K562 (cell line): ENCODE measurements around the gene TENM4. TPM values are rescaled to one million over a fixed set of nuclear protein-coding genes. Genes with fewer than 3 reads are reported as not detected.
A peak's percentile ranks its signal among the peaks of the same experiment; 100 is the strongest.

Source experiments
- ATAC-seq: fragments of 200-7000 bp; cut with Tn5 transposase; 3 replicates; pipeline ENCODE4 v1.9.1; 2020; ENCODE audit warnings: moderate library complexity
- BruUV-seq: library from RNA; stranded (reverse); fragments of 400-500 nt; replicated peaks from 2 replicates; lab custom pipeline; 2021; lab: Mats Ljungman, UMichigan
- CTCF ChIA-PET: fragments of 300-600 bp; formaldehyde crosslinking; extraction: SDS; loops from one replicate; lab custom pipeline; 2021; ENCODE audit warnings: low intra/inter-chr PET ratio; lab: Yijun Ruan, JAX
- POLR2A ChIA-PET: fragments of 300-600, 350-650 bp; sonication (Branson Sonifier 250); formaldehyde crosslinking; extraction: SDS; loops from one replicate; lab custom pipeline; 2021; ENCODE audit warnings: antibody characterized with exemption, inconsistent platforms; lab: Yijun Ruan, JAX
- DNase-seq, 4 experiments: peaks; one replicate each; pipeline versions ENCODE4 v3.0.0 to v3.0.0-alpha.2; 2011 to 2018; ENCODE audit warnings: low spot score in 3 of 4, mixed read lengths in 3 of 4; ENCODE audit errors: extremely low read depth in 1 of 4
- FAIRE-seq: peaks from 2 replicates; lab custom pipeline; 2011; peaks lifted over from hg19 to GRCh38; lab: Jason Lieb, UNC
- H2AFZ ChIP-seq: 2 replicates; pipeline ENCODE4 v1.6.0; 2011; ENCODE audit warnings: low read depth, low read length, control low read depth, inconsistent platforms
- H3K27ac ChIP-seq: fragments of 200-600 bp; 3 replicates; pipeline ENCODE4 v1.8.0; 2011; ENCODE audit warnings: low read depth, mild to moderate bottlenecking, control low read depth, inconsistent platforms, low read length, moderate library complexity, mixed read lengths; ENCODE audit errors: extremely low read depth
- H3K27me3 ChIP-seq, 2 experiments: fragments of 300-600 bp in 1 of 2; 2 replicates in 1 of 2; 3 replicates in 1 of 2; pipeline versions ENCODE4 v1.6.0 to v1.8.0; 2011; ENCODE audit warnings: inconsistent platforms in 2 of 2, low read length in 2 of 2, mild to moderate bottlenecking in 1 of 2, mixed read lengths in 1 of 2, moderate library complexity in 1 of 2; ENCODE audit not compliant: control insufficient read depth in 2 of 2, insufficient read depth in 2 of 2
- H3K36me3 ChIP-seq: fragments of 300-600 bp; 3 replicates; pipeline ENCODE4 v1.8.0; 2011; ENCODE audit warnings: mild to moderate bottlenecking, low read length, inconsistent platforms; ENCODE audit not compliant: control insufficient read depth, insufficient read depth
- H3K4me1 ChIP-seq, 2 experiments: fragments of 200-600 bp in 1 of 2; replicated peaks in 1 of 2; 2 replicates in 1 of 2; 3 replicates in 1 of 2; pipeline versions ENCODE4 v1.5.1 to v1.8.0; 2011; ENCODE audit warnings: inconsistent platforms in 2 of 2, low read length in 2 of 2, mild to moderate bottlenecking in 1 of 2, mixed read lengths in 1 of 2, moderate library complexity in 1 of 2; ENCODE audit not compliant: control insufficient read depth in 2 of 2, insufficient read depth in 2 of 2
- H3K4me2 ChIP-seq: 2 replicates; pipeline ENCODE4 v1.6.1; 2011; ENCODE audit warnings: low read length, control low read depth, inconsistent platforms, mixed read lengths; ENCODE audit not compliant: insufficient read depth
- H3K4me3 ChIP-seq: fragments of 200-600 bp; sonication (generic), shearing (Covaris generic); 2 replicates; pipeline ENCODE4 v1.5.1; 2016; ENCODE audit warnings: control low read depth, inconsistent platforms
- H3K79me2 ChIP-seq: fragments of 200-600 bp; 3 replicates; pipeline ENCODE4 v1.8.0; 2011; ENCODE audit warnings: low read length, inconsistent platforms; ENCODE audit not compliant: control insufficient read depth, insufficient read depth
- H3K9ac ChIP-seq, 2 experiments: 2 replicates each; pipeline versions ENCODE4 v1.6.0 to v1.6.1; 2011; ENCODE audit warnings: low read depth in 2 of 2, low read length in 2 of 2, control low read depth in 1 of 2, inconsistent platforms in 1 of 2, mild to moderate bottlenecking in 1 of 2, mixed read lengths in 1 of 2; ENCODE audit not compliant: insufficient read depth in 1 of 2
- H3K9me1 ChIP-seq: one replicate; pipeline ENCODE4 v1.6.0; 2011; ENCODE audit warnings: inconsistent platforms, mild to moderate bottlenecking, low read length, moderate library complexity; ENCODE audit not compliant: control insufficient read depth, insufficient read depth
- H3K9me3 ChIP-seq: replicated peaks from 2 replicates; pipeline ENCODE4 v1.5.1; 2011; ENCODE audit warnings: low read depth, low read length, inconsistent platforms; ENCODE audit not compliant: control insufficient read depth, insufficient read depth
- H4K20me1 ChIP-seq: replicated peaks from 2 replicates; pipeline ENCODE4 v1.6.1; 2011; ENCODE audit warnings: low read length, inconsistent platforms, mixed read lengths; ENCODE audit not compliant: control insufficient read depth, insufficient read depth
- BHLHE40 ChIP-seq: IDR thresholded peaks from 2 replicates; pipeline ENCODE4 v1.6.1; 2011; ENCODE audit warnings: low read length, improper control_type of control experiment
- CBX1 ChIP-seq: sonication (generic); IDR thresholded peaks from 2 replicates; pipeline ENCODE4 v1.6.1; 2016; ENCODE audit warnings: antibody characterized with exemption, low read depth, mild to moderate bottlenecking
- CTCF ChIP-seq, 3 experiments: IDR thresholded peaks in 2 of 3; conservative IDR thresholded peaks in 1 of 3; 2 replicates each; pipeline ENCODE4 v1.5.1; 2011 to 2012; ENCODE audit warnings: low read length in 3 of 3, mild to moderate bottlenecking in 3 of 3, control low read depth in 2 of 3, improper control_type of control experiment in 1 of 3, inconsistent platforms in 1 of 3, low read depth in 1 of 3, mixed read lengths in 1 of 3, moderate library complexity in 1 of 3; ENCODE audit not compliant: insufficient read depth in 2 of 3
- KDM5B ChIP-seq: fragments of 200-600 bp; sonication (generic); IDR thresholded peaks from 2 replicates; pipeline ENCODE4 v1.6.1; 2012; ENCODE audit warnings: low read depth, mild to moderate bottlenecking, moderate library complexity, low read length, control low read depth, inconsistent platforms; ENCODE audit not compliant: insufficient replicate concordance
- MBD2 ChIP-seq: sonication (generic); IDR thresholded peaks from 2 replicates; pipeline ENCODE4 v1.6.1; 2016; ENCODE audit warnings: low read depth, borderline replicate concordance
- RAD21 ChIP-seq, 2 experiments: fragments of 250-450 bp in 1 of 2; fragments of 450-650 bp in 1 of 2; sonication (Bioruptor Pico) in 1 of 2; formaldehyde crosslinking in 1 of 2; IDR thresholded peaks in 1 of 2; conservative IDR thresholded peaks in 1 of 2; 2 replicates each; pipeline versions ENCODE4 v1.4.0 to v1.8.0; 2020 to 2022; ENCODE audit warnings: mild to moderate bottlenecking in 2 of 2, moderate library complexity in 1 of 2
- SOX6 ChIP-seq: fragments of 450-650 bp; IDR thresholded peaks from 2 replicates; pipeline ENCODE4 v1.6.1; 2014; ENCODE audit warnings: mild to moderate bottlenecking
- ZFP1 ChIP-seq: fragments of 450-650 bp; formaldehyde crosslinking; IDR thresholded peaks from 2 replicates; pipeline ENCODE4 v1.4.0; 2020; ENCODE audit warnings: mild to moderate bottlenecking, mixed read lengths
- ZNF318 ChIP-seq, 2 experiments: fragments of 450-650 bp; IDR thresholded peaks; 2 replicates each; pipeline ENCODE4 v1.6.1; 2016; ENCODE audit warnings: mild to moderate bottlenecking in 2 of 2, borderline replicate concordance in 1 of 2, low read depth in 1 of 2, moderate library complexity in 1 of 2
- WGBS: fragments of 100-300 bp; shearing (Covaris generic); methylation state at CpG from one replicate; pipeline ENCODE4 v1.1.6; 2016; ENCODE audit warnings: low coverage, mixed read lengths; ENCODE audit not compliant: insufficient coverage; ENCODE audit errors: missing lambda C conversion rate; 5-methylcytosine and 5-hydroxymethylcytosine counted together
- in situ Hi-C: fragments of 300-500 bp; cut with MboI; formaldehyde crosslinking; loops from 4 replicates; pipeline ENCODE4 v1.15.0; 2018; ENCODE audit warnings: inconsistent platforms, mixed read lengths
- intact Hi-C: fragments of 100-400 bp; cut with micrococcal nuclease; formaldehyde crosslinking; loops from 2 replicates; pipeline ENCODE4 v1.14.2; 2022
- polyA plus RNA-seq, 8 experiments: library from polyadenylated mRNA; depleted of rRNA in 4 of 8; stranded (reverse) in 5 of 8; unstranded in 3 of 8; fragments of >200 nt; fragmentation: Nextera tagmentation in 2 of 8; fragmentation: Illumina TruSeq in 1 of 8; extraction: Ambion mirVana in 2 of 8; extraction: Trizol in 1 of 8; gene quantifications; 2 replicates each; pipeline versions ENCODE4 v1.2.1 to v1.2.3, GENCODE V29; 2011 to 2014; ENCODE audit warnings: inconsistent platforms in 1 of 8, missing spikeins in 1 of 8
- total RNA-seq, 7 experiments: library from RNA; depleted of rRNA in 6 of 7; stranded (reverse); fragments of >200 nt in 6 of 7; fragmentation: Illumina TruSeq in 2 of 7; extraction: Trizol in 2 of 7; gene quantifications; 2 replicates each; pipeline versions ENCODE4 v1.2.1 to v1.2.3, GENCODE V29; 2011 to 2021; ENCODE audit warnings: low replicate concordance in 1 of 7

TENM4 gene
- total and polyA plus RNA-seq, 9 of the 15 experiments (the other 6 are each of a cell fraction or from before 2014, with no cell fraction given): 0.16 TPM; not detected in 8

- TF ChIP-seq CBX1: no peak
Observed at GRCh38 chr11:78905756-78906155, 535.1 kb downstream of the TENM4 start (continued).

GRCh38 chr11:78902771-78903507 is 537.9 kb downstream of the TENM4 start:
- Histone ChIP-seq H4K20me1 (no peaks in the 10 kb centered on the region), H3K4me3 (no peak overlapping the region), H3K4me1 (peaks cover 0 to 5% of the 10 kb centered on the region in 2 experiments; a peak in 1 of 5 replicates), H3K27me3 (peaks cover 0 to 17% of the 10 kb centered on the region in 2 experiments; a peak in 3 of 5 replicates), H3K27ac (no peak overlapping the region), H3K9ac (no peak overlapping the region), H3K4me2 (no peak overlapping the region), H3K9me1 (no peaks in the 10 kb centered on the region), H2AFZ (no peak overlapping the region), H3K9me3 (no peaks in the 10 kb centered on the region), H3K36me3 (no peaks in the 10 kb centered on the region), H3K79me2 (no peaks in the 10 kb centered on the region)
- CTCF ChIA-PET: no interaction called here
- no TSS peak for BruUV-seq
- intact Hi-C loops (no loop called here), in situ Hi-C loops (no loop called here)
- peak; percentile 9 to 20 (median 14) for DNase-seq
- ATAC-seq: peak; percentile 86
- 29% methylated on average over 38 of the region's 43 CpGs for WGBS
- FAIRE-seq: no peak
- POLR2A ChIA-PET: interaction anchor here (1.4 kb wide), 1 partner anchor 11 kb away, joined by 5 read pairs; no protein-coding TSS in a partner anchor
- TF ChIP-seq BHLHE40 (no peak), SOX6 (no peak), ZNF318 (IDR thresholded peaks at IDR 0.05; ENCODE audit: borderline replicate concordance in 1 of 2, low read depth in 1 of 2) (no peak), KDM5B (no peak), CTCF (IDR thresholded peaks at IDR 0.05 in 2 of 3, conservative IDR thresholded peaks at IDR 0.05 in 1 of 3; ENCODE audit: insufficient read depth in 2 of 3, low read depth in 1 of 3, low read length in 3 of 3) (peak; percentile 21 to 44 (median 38); a peak in 4 of 6 replicates), MBD2 (no peak), RAD21 (CRISPR knock-in tag; conservative IDR thresholded peaks at IDR 0.05 in 1 of 2, IDR thresholded peaks at IDR 0.05 in 1 of 2) (0 out of 4 replicates have a peak, but pooled peaks of 1 of the 2 experiments have one; percentile 11), ZFP1 (no peak)
